HCT116 (cell line): ENCODE results near the gene OR6M1. TPM values are rescaled to one million over a fixed set of nuclear protein-coding genes. Genes with fewer than 3 reads are reported as not detected.

ENCODE experiments used
- ATAC-seq: fragments of 200-7000 bp; cut with Tn5 transposase; 2 replicates; pipeline ENCODE4 v1.9.1; 2020; ENCODE audit warnings: mild to moderate bottlenecking, moderate library complexity
- Bru-seq: library from RNA; stranded (reverse); fragments of 400-500 nt; gene quantifications from one replicate; lab custom pipeline; 2021; lab: Mats Ljungman, UMichigan
- BruChase-seq, 2 experiments: library from RNA; stranded (reverse); fragments of 400-500 nt; gene quantifications; one replicate each; lab custom pipeline; 2021; lab: Mats Ljungman, UMichigan
- BruUV-seq: library from RNA; stranded (reverse); fragments of 400-500 nt; replicated peaks from 2 replicates; lab custom pipeline; 2021; lab: Mats Ljungman, UMichigan
- CTCF ChIA-PET: fragments of 300-600 bp; sonication (Branson Sonifier 250); formaldehyde crosslinking; loops from one replicate; lab custom pipeline; 2021; ENCODE audit warnings: antibody characterized with exemption; lab: Charles Lee
- POLR2A ChIA-PET: fragments of 300-600, 350-600 bp; sonication (Branson Sonifier 250); formaldehyde crosslinking; loops from one replicate; lab custom pipeline; 2021; ENCODE audit warnings: antibody characterized with exemption; lab: Charles Lee
- RAD21 ChIA-PET, 2 experiments: fragments of 300-600 bp; sonication (Branson Sonifier 250); formaldehyde crosslinking; loops; one replicate each; lab custom pipeline; 2023; ENCODE audit warnings: low total read pairs in 2 of 2; ENCODE audit not compliant: uncharacterized antibody in 2 of 2, unreplicated experiment in 2 of 2, low non-redundant PET in 1 of 2; lab: Charles Lee
- DNase-seq: peaks from one replicate; pipeline ENCODE4 v3.0.0-alpha.2; 2010; ENCODE audit warnings: low read depth, low spot score
- H2AFZ ChIP-seq: fragments of 200-600 bp; shearing (Covaris generic), sonication (generic); 2 replicates; pipeline ENCODE4 v1.6.1; 2017; ENCODE audit warnings: low read depth, mixed run types, mixed read lengths, antibody characterized with exemption, low read length; ENCODE audit not compliant: poor library complexity, severe bottlenecking
- H3K27ac ChIP-seq: 2 replicates; pipeline ENCODE4 v1.5.1; 2012; ENCODE audit warnings: low read depth, low read length
- H3K27me3 ChIP-seq: fragments of 200-600 bp; sonication (generic); 2 replicates; pipeline ENCODE4 v1.6.1; 2016; ENCODE audit warnings: mixed run types, low read length, mixed read lengths; ENCODE audit not compliant: insufficient read depth
- H3K36me3 ChIP-seq, 2 experiments: fragments of 200-500 bp in 1 of 2; fragments of 200-600 bp in 1 of 2; sonication (Bioruptor generic) in 1 of 2; sonication (generic) in 1 of 2; 2 replicates each; pipeline versions ENCODE4 v1.5.1 to v1.6.1; 2014 to 2016; ENCODE audit warnings: low read length in 2 of 2, inconsistent platforms in 1 of 2, mixed read lengths in 1 of 2, mixed run types in 1 of 2; ENCODE audit not compliant: insufficient read depth in 2 of 2, control insufficient read depth in 1 of 2
- H3K4me1 ChIP-seq, 2 experiments: fragments of 200-600 bp in 1 of 2; sonication (generic) in 1 of 2; 2 replicates each; pipeline versions ENCODE4 v1.5.1 to v1.6.1; 2012 to 2017; ENCODE audit warnings: low read length in 2 of 2, inconsistent platforms in 1 of 2, mild to moderate bottlenecking in 1 of 2, mixed read lengths in 1 of 2, mixed run types in 1 of 2, moderate library complexity in 1 of 2; ENCODE audit not compliant: insufficient read depth in 2 of 2, control insufficient read depth in 1 of 2
- H3K4me2 ChIP-seq: fragments of 200-600 bp; sonication (generic); 2 replicates; pipeline ENCODE4 v1.6.1; 2017; ENCODE audit warnings: mixed run types, low read length, mixed read lengths
- H3K4me3 ChIP-seq, 2 experiments: fragments of 200-600 bp in 1 of 2; sonication (generic) in 1 of 2; replicated peaks in 1 of 2; 2 replicates each; pipeline ENCODE4 v1.5.1; 2011 to 2016; ENCODE audit warnings: low read length in 2 of 2, control low read depth in 1 of 2, low read depth in 1 of 2, mild to moderate bottlenecking in 1 of 2, mixed read lengths in 1 of 2, mixed run types in 1 of 2
- H3K79me2 ChIP-seq: fragments of 200-600 bp; sonication (generic); 2 replicates; pipeline ENCODE4 v1.6.1; 2017; ENCODE audit warnings: mild to moderate bottlenecking, mixed run types, low read length, moderate library complexity, mixed read lengths; ENCODE audit not compliant: insufficient read depth
- H3K9ac ChIP-seq: fragments of 200-600 bp; sonication (generic); 2 replicates; pipeline ENCODE4 v1.6.1; 2016; ENCODE audit warnings: low read length, mixed read lengths
- H3K9me2 ChIP-seq: fragments of 200-600 bp; sonication (generic), shearing (Covaris generic); 2 replicates; pipeline ENCODE4 v1.6.1; 2017; ENCODE audit warnings: mixed run types, mild to moderate bottlenecking, moderate library complexity; ENCODE audit not compliant: insufficient read depth
- H3K9me3 ChIP-seq, 2 experiments: fragments of 200-500 bp in 1 of 2; fragments of 200-600 bp in 1 of 2; sonication (Bioruptor generic) in 1 of 2; sonication (generic) in 1 of 2; 2 replicates each; pipeline ENCODE4 v1.6.1; 2014 to 2017; ENCODE audit warnings: low read length in 2 of 2, mixed read lengths in 2 of 2, inconsistent platforms in 1 of 2, low read depth in 1 of 2, mild to moderate bottlenecking in 1 of 2, mixed run types in 1 of 2, moderate library complexity in 1 of 2; ENCODE audit not compliant: control insufficient read depth in 1 of 2, insufficient read depth in 1 of 2
- H4K20me1 ChIP-seq: fragments of 200-600 bp; sonication (generic), shearing (Covaris generic); 2 replicates; pipeline ENCODE4 v1.6.1; 2017; ENCODE audit warnings: mixed run types, mild to moderate bottlenecking, moderate library complexity; ENCODE audit not compliant: insufficient read depth
- CBX3 ChIP-seq: IDR thresholded peaks from 2 replicates; pipeline ENCODE4 v1.6.1; 2012; ENCODE audit warnings: low read depth
- CEBPB ChIP-seq: IDR thresholded peaks from 2 replicates; pipeline ENCODE4 v1.6.1; 2012; ENCODE audit warnings: low read depth
- EZH2 ChIP-seq: fragments of 200-600 bp; sonication (generic); IDR thresholded peaks from 2 replicates; pipeline ENCODE4 v1.6.1; 2017; ENCODE audit warnings: antibody characterized with exemption, mixed run types
- EZH2phosphoT487 ChIP-seq: fragments of 200-600 bp; IDR thresholded peaks from 2 replicates; pipeline ENCODE4 v1.6.1; 2018; ENCODE audit warnings: antibody characterized with exemption, borderline replicate concordance
- FOSL1 ChIP-seq: IDR thresholded peaks from 2 replicates; pipeline ENCODE4 v1.6.1; 2012; ENCODE audit warnings: low read depth
- JUND ChIP-seq: IDR thresholded peaks from 2 replicates; pipeline ENCODE4 v1.6.1; 2012
- POLR2AphosphoS5 ChIP-seq: IDR thresholded peaks from 2 replicates; pipeline ENCODE4 v1.6.1; 2011; ENCODE audit warnings: mild to moderate bottlenecking, low read depth, low read length, moderate library complexity
- RAD21 ChIP-seq: IDR thresholded peaks from 2 replicates; pipeline ENCODE4 v1.6.1; 2012; ENCODE audit warnings: low read depth, mild to moderate bottlenecking
- SIN3A ChIP-seq: IDR thresholded peaks from 2 replicates; pipeline ENCODE4 v1.6.1; 2012; ENCODE audit warnings: low read depth
- SRF ChIP-seq: IDR thresholded peaks from 2 replicates; pipeline ENCODE4 v1.6.1; 2012; ENCODE audit warnings: low read depth
- TCF7L2 ChIP-seq: IDR thresholded peaks from 2 replicates; pipeline ENCODE4 v1.7.0; 2011; ENCODE audit warnings: borderline replicate concordance, inconsistent platforms; ENCODE audit not compliant: insufficient read depth, insufficient read length; ENCODE audit errors: extremely low read depth
- YY1 ChIP-seq: IDR thresholded peaks from 2 replicates; pipeline ENCODE4 v1.6.1; 2011; ENCODE audit warnings: low read length, low read depth, moderate library complexity, mild to moderate bottlenecking; ENCODE audit not compliant: insufficient replicate concordance; ENCODE audit errors: extremely low read depth
- ZFX ChIP-seq: fragments of 450-650 bp; IDR thresholded peaks from 2 replicates; pipeline ENCODE4 v1.6.1; 2017
- ZNF274 ChIP-seq: fragments of 200-500 bp; sonication (Bioruptor generic); IDR thresholded peaks from 2 replicates; pipeline ENCODE4 v1.6.1; 2014; ENCODE audit warnings: mild to moderate bottlenecking, low read depth, low read length, inconsistent platforms
- intact Hi-C: fragments of 100-400 bp; cut with micrococcal nuclease; formaldehyde crosslinking; loops from 2 replicates; pipeline ENCODE4 v1.10.0; 2022
- long read RNA-seq: library from polyadenylated mRNA; unstranded; transcript quantifications from one replicate; pipeline ENCODE4 v2.0.0, GENCODE V29; 2021; ENCODE audit not compliant: unreplicated experiment
- polyA plus RNA-seq: library from polyadenylated mRNA; unstranded; fragments of >200 nt; gene quantifications from 2 replicates; pipeline ENCODE4 v1.2.1, GENCODE V29; 2012; ENCODE audit warnings: missing spikeins
- total RNA-seq: library from RNA; stranded (reverse); gene quantifications from one replicate; pipeline ENCODE4 v1.2.1, GENCODE V29; 2021; ENCODE audit not compliant: unreplicated experiment
- TF ChIP-seq, protein P1 (sequence below): IDR thresholded peaks from 2 replicates; pipeline ENCODE4 v1.6.1; 2012
- TF ChIP-seq, protein P2 (sequence below): IDR thresholded peaks from 2 replicates; pipeline ENCODE4 v1.6.1; 2012; ENCODE audit warnings: low read depth
- TF ChIP-seq, protein P3 (sequence below), 3 experiments: fragments of 200-600 bp in 1 of 3; sonication (generic) in 1 of 3; IDR thresholded peaks in 2 of 3; conservative IDR thresholded peaks in 1 of 3; 2 replicates each; pipeline ENCODE4 v1.5.1; 2012 to 2017; ENCODE audit warnings: low read depth in 2 of 3, low read length in 2 of 3, antibody characterized with exemption in 1 of 3, borderline replicate concordance in 1 of 3, control low read depth in 1 of 3, mild to moderate bottlenecking in 1 of 3, mixed read lengths in 1 of 3, mixed run types in 1 of 3, moderate library complexity in 1 of 3; ENCODE audit not compliant: insufficient read depth in 1 of 3
- TF ChIP-seq, protein P4 (sequence below): IDR thresholded peaks from 2 replicates; pipeline ENCODE4 v1.6.1; 2012

Gene OR6M1, protein sequence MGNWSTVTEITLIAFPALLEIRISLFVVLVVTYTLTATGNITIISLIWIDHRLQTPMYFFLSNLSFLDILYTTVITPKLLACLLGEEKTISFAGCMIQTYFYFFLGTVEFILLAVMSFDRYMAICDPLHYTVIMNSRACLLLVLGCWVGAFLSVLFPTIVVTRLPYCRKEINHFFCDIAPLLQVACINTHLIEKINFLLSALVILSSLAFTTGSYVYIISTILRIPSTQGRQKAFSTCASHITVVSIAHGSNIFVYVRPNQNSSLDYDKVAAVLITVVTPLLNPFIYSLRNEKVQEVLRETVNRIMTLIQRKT
- not detected for total RNA-seq
- not detected in 2 replicates for polyA plus RNA-seq
- Bru-seq, nascent RNA: not detected
- BruChase-seq, experiment 1, labeled RNA remaining after a 6-hour chase: not detected
- not detected for BruChase-seq, experiment 2, labeled RNA remaining after a 2-hour chase
- long read RNA-seq: 0 reads

DNA sequence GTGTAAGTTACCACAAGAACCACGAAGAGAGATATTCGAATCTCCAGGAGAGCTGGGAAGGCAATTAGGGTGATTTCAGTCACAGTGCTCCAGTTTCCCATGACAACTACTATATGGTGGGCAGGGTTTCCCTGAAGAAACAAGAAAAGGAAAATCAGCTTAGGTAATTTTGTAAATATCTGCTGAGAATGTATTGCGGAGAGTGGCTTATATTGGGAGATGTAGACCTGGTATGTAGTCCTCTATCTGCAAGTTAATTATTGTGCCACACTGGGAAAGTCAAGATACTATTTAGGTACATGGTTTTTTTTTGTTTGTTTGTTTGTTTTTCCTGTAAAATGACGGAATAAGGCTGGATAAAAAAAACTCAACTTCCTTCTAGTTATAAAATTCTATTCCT is at the start of gene OR6M1:
Gene OR6M1 (minus strand): TSS at position 101 of the 400 bp plus-strand sequence. CDS start 0 bp downstream, at position 101.
- Histone ChIP-seq H3K36me3 (no peaks in the 10 kb centered on the region), H3K4me2 (no peak within 1 kb of the TSS), H3K4me1 (no peaks in the 10 kb centered on the region), H3K9ac (no peak within 1 kb of the TSS), H3K27ac (no peak within 1 kb of the TSS), H2AFZ (no peak within 1 kb of the TSS), H4K20me1 (no peaks in the 10 kb centered on the region), H3K9me3 (no peaks in the 10 kb centered on the region), H3K9me2 (no peaks in the 10 kb centered on the region), H3K4me3 (no peak within 1 kb of the TSS), H3K27me3 (peaks cover 11% of the 10 kb centered on the region), H3K79me2 (no peaks in the 10 kb centered on the region)
- ATAC-seq: no peak
- RAD21 ChIA-PET: no interaction called here
- no TSS peak for BruUV-seq
- no peak for DNase-seq
- CTCF ChIA-PET: no interaction called here
- intact Hi-C loops: no loop called here
- TF ChIP-seq, protein P1, sequence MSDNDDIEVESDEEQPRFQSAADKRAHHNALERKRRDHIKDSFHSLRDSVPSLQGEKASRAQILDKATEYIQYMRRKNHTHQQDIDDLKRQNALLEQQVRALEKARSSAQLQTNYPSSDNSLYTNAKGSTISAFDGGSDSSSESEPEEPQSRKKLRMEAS: no peak
- TF ChIP-seq SIN3A: no peak
- TF ChIP-seq EZH2phosphoT487: no peak
- TF ChIP-seq ZNF274: no peak
- no peak for TF ChIP-seq CBX3
- TF ChIP-seq YY1: no peak
- TF ChIP-seq RAD21: no peak
- no peak for TF ChIP-seq ZFX
- no peak for TF ChIP-seq EZH2
- TF ChIP-seq CEBPB: no peak
- TF ChIP-seq, protein P2, sequence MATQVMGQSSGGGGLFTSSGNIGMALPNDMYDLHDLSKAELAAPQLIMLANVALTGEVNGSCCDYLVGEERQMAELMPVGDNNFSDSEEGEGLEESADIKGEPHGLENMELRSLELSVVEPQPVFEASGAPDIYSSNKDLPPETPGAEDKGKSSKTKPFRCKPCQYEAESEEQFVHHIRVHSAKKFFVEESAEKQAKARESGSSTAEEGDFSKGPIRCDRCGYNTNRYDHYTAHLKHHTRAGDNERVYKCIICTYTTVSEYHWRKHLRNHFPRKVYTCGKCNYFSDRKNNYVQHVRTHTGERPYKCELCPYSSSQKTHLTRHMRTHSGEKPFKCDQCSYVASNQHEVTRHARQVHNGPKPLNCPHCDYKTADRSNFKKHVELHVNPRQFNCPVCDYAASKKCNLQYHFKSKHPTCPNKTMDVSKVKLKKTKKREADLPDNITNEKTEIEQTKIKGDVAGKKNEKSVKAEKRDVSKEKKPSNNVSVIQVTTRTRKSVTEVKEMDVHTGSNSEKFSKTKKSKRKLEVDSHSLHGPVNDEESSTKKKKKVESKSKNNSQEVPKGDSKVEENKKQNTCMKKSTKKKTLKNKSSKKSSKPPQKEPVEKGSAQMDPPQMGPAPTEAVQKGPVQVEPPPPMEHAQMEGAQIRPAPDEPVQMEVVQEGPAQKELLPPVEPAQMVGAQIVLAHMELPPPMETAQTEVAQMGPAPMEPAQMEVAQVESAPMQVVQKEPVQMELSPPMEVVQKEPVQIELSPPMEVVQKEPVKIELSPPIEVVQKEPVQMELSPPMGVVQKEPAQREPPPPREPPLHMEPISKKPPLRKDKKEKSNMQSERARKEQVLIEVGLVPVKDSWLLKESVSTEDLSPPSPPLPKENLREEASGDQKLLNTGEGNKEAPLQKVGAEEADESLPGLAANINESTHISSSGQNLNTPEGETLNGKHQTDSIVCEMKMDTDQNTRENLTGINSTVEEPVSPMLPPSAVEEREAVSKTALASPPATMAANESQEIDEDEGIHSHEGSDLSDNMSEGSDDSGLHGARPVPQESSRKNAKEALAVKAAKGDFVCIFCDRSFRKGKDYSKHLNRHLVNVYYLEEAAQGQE: no peak
- TF ChIP-seq FOSL1: no peak
- no peak for TF ChIP-seq POLR2AphosphoS5
- no peak for TF ChIP-seq TCF7L2
- TF ChIP-seq, protein P3, sequence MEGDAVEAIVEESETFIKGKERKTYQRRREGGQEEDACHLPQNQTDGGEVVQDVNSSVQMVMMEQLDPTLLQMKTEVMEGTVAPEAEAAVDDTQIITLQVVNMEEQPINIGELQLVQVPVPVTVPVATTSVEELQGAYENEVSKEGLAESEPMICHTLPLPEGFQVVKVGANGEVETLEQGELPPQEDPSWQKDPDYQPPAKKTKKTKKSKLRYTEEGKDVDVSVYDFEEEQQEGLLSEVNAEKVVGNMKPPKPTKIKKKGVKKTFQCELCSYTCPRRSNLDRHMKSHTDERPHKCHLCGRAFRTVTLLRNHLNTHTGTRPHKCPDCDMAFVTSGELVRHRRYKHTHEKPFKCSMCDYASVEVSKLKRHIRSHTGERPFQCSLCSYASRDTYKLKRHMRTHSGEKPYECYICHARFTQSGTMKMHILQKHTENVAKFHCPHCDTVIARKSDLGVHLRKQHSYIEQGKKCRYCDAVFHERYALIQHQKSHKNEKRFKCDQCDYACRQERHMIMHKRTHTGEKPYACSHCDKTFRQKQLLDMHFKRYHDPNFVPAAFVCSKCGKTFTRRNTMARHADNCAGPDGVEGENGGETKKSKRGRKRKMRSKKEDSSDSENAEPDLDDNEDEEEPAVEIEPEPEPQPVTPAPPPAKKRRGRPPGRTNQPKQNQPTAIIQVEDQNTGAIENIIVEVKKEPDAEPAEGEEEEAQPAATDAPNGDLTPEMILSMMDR (IDR thresholded peaks at IDR 0.05 in 2 of 3, conservative IDR thresholded peaks at IDR 0.05 in 1 of 3; ENCODE audit: borderline replicate concordance in 1 of 3, insufficient read depth in 1 of 3, low read depth in 2 of 3, low read length in 2 of 3): no peak
- TF ChIP-seq SRF: no peak
- TF ChIP-seq, protein P4, sequence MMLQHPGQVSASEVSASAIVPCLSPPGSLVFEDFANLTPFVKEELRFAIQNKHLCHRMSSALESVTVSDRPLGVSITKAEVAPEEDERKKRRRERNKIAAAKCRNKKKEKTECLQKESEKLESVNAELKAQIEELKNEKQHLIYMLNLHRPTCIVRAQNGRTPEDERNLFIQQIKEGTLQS: no peak
- TF ChIP-seq JUND: no peak
- TF ChIP-seq, all 23 proteins: peak for 0
- POLR2A ChIA-PET: no interaction called here
